Fibroblast of the aortic adventitia (primary cell): Measurements from ENCODE around the gene ASXL1. TPM values are rescaled to one million over a fixed set of nuclear protein-coding genes. Genes with fewer than 3 reads are reported as not detected.
A peak's percentile ranks its signal among the peaks of the same experiment; 100 is the strongest.

Source experiments
- DNase-seq: peaks from one replicate; pipeline ENCODE4 v3.0.0-alpha.2; 2010; ENCODE audit warnings: low read depth
- H3K4me3 ChIP-seq: 2 replicates; pipeline ENCODE4 v1.5.1; 2011; ENCODE audit warnings: low read depth, mild to moderate bottlenecking, control low read depth, low read length, moderate library complexity
- total RNA-seq: library from RNA; depleted of rRNA; stranded (reverse); fragments of >200 nt; gene quantifications from 2 replicates; pipeline ENCODE4 v1.2.3, GENCODE V29; 2012; ENCODE audit warnings: low replicate concordance
- TF ChIP-seq, protein P1 (sequence below): IDR thresholded peaks from 2 replicates; pipeline ENCODE4 v1.5.1; 2011; ENCODE audit warnings: mild to moderate bottlenecking, low read length, control low read depth, inconsistent platforms; ENCODE audit not compliant: insufficient read depth

The ASXL1 gene
- total RNA-seq, 1 donor = 57.4 TPM

DNA sequence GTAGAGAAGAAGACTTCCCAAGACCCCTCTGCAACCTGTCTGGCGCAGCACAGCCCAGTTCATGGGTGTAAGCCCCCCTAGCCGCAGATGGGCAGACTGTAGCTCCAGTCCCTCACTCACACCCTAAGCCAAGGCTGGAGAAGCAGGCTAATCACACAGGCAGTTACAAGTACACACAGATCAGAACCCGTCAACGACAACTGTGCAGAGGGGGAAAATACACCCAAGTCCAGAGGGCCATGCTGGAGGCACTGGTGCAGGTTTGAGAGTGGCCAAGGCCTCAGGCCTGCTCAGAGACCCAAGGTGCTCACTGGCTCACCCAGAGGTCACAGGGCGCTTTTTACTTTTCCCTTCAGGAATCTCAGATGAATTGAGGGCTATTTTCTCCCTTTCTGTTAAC is 120.9 kb downstream of the ASXL1 start:
- no peak overlapping the region for H3K4me3 ChIP-seq
- TF ChIP-seq, protein P1, sequence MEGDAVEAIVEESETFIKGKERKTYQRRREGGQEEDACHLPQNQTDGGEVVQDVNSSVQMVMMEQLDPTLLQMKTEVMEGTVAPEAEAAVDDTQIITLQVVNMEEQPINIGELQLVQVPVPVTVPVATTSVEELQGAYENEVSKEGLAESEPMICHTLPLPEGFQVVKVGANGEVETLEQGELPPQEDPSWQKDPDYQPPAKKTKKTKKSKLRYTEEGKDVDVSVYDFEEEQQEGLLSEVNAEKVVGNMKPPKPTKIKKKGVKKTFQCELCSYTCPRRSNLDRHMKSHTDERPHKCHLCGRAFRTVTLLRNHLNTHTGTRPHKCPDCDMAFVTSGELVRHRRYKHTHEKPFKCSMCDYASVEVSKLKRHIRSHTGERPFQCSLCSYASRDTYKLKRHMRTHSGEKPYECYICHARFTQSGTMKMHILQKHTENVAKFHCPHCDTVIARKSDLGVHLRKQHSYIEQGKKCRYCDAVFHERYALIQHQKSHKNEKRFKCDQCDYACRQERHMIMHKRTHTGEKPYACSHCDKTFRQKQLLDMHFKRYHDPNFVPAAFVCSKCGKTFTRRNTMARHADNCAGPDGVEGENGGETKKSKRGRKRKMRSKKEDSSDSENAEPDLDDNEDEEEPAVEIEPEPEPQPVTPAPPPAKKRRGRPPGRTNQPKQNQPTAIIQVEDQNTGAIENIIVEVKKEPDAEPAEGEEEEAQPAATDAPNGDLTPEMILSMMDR = no peak
- DNase-seq = no peak

DNA sequence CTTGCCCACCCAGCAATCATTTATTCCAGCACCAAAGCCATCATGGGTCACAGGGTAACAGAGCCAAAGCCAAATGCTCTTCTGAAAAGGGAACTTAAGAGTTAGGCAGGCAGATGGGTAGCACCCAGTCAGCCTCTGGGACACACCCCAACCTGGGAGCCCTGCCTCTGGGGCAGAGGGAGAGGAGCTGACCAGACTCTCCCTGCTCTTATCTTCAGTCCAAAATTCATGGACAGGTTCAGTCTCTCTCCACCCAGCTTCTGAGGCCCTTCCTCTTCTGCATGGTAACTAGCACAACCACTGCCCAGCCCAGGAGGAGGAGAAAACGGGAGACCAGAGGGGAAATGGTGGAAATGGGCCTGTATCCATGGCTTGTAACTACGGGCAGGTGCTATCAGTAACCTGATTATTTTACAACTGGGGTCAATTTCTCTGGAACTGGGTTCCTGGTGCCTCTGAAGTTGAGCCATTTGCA is 121.6 kb downstream of the ASXL1 start:
- no peak for DNase-seq
- no peak overlapping the region for H3K4me3 ChIP-seq
- TF ChIP-seq, protein P1 = no peak

DNA sequence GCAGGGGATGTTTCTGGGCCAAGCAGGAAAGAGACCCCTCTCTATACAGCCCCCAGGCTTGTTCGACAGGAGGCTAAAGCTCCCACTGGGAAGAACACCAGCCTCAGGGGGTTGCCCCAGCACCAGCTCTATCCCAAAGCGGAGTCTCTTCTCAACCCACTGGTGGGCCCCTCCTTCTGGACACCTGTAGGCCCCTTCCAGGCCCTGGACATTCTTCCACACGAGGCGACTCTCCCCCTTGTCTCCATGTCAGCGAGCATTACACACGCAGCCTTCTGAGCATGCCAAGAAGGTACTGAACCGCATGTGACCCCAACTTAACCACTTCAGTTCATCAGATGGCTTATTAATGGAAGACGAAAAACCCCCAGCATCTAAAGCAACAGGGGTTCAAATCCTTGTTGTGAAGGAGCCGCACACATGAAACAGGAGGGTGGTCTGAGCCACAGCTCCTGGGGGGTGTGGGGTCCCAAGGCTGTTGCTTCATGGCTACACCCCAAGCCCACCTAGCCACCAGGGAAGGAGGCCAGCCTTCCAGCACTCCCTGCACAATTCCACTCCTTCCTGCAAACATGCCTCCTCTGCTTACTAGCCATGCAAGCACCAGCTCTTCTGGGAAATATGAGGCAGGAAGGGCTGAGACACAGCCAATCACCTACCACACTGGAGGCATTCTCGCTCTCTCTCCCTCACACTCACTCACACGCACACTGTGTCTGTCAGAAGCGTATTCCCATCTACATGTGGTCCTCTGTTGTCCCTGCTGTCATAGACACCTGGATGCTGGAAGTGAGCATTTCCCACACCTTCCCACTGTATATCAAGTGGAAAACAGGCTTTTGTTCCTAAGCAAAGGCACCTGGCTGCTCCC is 122.5 kb downstream of the ASXL1 start:
- no peak for DNase-seq
- TF ChIP-seq, protein P1 = no peak
- peak overlapping the region; percentile 22 for H3K4me3 ChIP-seq

DNA sequence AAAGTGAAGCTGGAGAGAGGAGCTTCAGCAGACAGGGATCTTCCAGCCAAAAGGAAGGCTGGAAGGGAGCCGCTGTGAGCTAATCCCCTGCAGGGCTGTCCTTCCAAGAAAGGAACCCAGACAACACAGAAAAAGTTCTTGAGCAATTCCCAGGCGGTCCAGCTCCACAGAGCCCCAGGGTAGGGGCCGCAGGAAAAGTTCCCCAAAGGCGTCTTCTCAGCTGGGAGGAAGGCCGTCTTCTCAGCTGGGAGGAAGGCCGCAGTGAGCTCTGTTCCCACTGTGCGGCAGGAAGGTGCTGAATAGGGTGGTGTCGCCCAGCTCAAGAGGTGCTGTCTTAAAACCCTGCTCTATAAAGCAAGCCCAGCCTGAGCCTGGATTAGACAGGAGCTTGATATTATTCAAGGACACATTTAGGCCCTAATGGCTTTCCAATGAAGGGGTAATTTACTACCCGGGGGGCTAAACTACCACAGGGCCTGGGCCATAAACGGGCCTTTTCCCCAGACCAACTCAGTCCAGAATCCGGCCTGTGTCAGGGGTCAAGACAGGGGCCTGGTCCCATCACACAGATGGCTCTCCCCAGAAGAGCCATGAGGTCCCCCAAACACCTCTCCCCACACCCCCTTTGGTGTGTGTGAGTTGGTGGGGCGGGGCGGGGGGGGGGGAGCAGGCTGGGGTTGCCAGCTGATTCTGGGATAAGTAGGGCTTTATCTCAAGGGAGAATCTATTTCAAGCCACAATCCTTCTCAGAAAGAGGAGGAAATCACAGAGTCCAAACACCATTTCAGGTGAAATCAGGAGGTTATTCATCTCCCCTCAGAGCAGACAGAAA is 123.4 kb downstream of the ASXL1 start:
- TF ChIP-seq, protein P1 = no peak
- peak; percentile 32 for DNase-seq
- H3K4me3 ChIP-seq = peak overlapping the region; percentile 72

DNA sequence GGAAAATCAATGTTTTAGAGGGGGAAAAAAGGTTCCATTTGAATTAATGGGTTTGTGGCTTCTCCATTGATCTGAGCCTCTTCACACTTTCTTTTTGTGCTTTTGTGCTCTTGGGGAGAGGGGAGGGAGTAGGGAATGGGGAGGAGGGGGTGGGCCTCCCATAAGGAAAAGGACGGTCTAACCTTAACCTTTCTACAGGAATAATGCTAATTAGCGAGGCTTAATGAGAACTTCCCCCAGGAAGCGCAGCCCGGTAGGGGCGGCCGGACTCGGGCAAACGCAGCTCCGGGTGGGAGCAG is 124.0 kb downstream of the ASXL1 start:
- DNase-seq = no peak

DNA sequence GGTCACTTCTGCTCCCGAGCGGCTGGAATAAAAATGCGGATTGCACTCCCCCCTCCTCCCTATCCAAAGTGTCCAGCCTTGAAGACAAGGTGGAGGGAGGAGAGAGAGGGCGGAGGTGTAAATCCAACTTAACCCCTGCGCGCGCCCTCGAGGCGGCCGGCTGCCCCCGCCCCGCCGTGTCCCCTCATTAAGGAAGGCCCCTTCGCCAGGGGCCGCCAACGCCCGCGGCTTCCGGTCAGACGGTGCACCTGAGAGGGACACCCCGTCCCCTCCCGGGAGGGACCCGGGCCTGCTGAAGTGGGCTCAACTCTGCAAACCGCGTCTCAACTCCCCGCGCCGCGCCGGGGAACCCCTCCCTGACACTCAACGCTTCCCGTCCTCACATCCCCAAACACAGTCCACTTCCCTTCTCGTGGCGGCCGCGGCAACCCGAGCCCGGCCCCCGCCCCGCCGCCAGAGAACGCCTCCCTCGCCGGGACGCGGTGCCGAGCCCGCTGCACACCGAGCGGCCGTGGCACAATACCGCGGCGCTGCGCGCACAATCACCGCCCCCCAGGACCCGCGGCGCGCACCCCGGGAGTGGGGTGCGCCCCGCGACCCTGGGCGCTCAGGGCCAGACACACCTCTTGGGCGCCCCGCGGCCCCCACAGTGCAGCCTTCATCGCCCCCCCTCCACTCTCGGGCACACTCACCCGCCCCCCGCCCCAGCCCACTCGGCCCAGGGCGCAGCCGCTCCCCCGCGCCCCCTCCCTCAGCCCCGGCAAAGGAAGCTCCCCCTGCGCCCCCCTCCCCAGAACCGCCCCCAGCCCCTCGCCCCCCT is 124.5 kb downstream of the ASXL1 start:
- TF ChIP-seq, protein P1 = no peak
- DNase-seq = no peak
- peak overlapping the region; percentile 72 for H3K4me3 ChIP-seq

More for the DNA sequence above, 124.0 kb downstream of the ASXL1 start:
- peak overlapping the region; percentile 72 for H3K4me3 ChIP-seq
- TF ChIP-seq, protein P1 = no peak
